SK-N-SH (cell line): ENCODE data around the gene RS1. TPM values are rescaled to one million over a fixed set of nuclear protein-coding genes. Genes with fewer than 3 reads are reported as not detected.

Experiments used
- CTCF ChIA-PET: fragments of 300-600, 350-600 bp; formaldehyde crosslinking; extraction: SDS; loops from one replicate; lab custom pipeline; 2021; lab: Yijun Ruan, JAX
- POLR2A ChIA-PET: fragments of 350-600 bp; sonication (Branson Sonifier 250); formaldehyde crosslinking; extraction: SDS; loops from one replicate; lab custom pipeline; 2020; ENCODE audit warnings: antibody characterized with exemption, inconsistent platforms; lab: Yijun Ruan, JAX
- DNase-seq: peaks from one replicate; pipeline ENCODE4 v3.0.0; 2012
- H2AFZ ChIP-seq: fragments of 200-600 bp; sonication (generic); 2 replicates; pipeline ENCODE4 v1.8.1; 2016; ENCODE audit warnings: antibody characterized with exemption, mild to moderate bottlenecking, low read depth
- H3F3A ChIP-seq: fragments of 200-600 bp; sonication (generic); replicated peaks from 2 replicates; pipeline ENCODE3; 2016; ENCODE audit warnings: antibody characterized with exemption, mild to moderate bottlenecking; ENCODE audit not compliant: insufficient read depth
- H3K27ac ChIP-seq, 2 experiments: fragments of 200-500 bp in 1 of 2; fragments of 200-600 bp in 1 of 2; sonication (Bioruptor generic) in 1 of 2; sonication (generic), shearing (Covaris generic) in 1 of 2; 2 replicates each; pipeline versions ENCODE4 v1.5.1 to v1.6.1; 2014 to 2016; ENCODE audit warnings: low read depth in 2 of 2, inconsistent platforms in 1 of 2, low read length in 1 of 2, mild to moderate bottlenecking in 1 of 2, mixed read lengths in 1 of 2
- H3K27me3 ChIP-seq: fragments of 200-600 bp; sonication (generic), shearing (Covaris generic); 2 replicates; pipeline ENCODE4 v1.6.1; 2016; ENCODE audit warnings: mixed run types; ENCODE audit not compliant: insufficient read depth
- H3K36me3 ChIP-seq, 2 experiments: fragments of 200-500 bp in 1 of 2; fragments of 200-600 bp in 1 of 2; sonication (Bioruptor generic) in 1 of 2; sonication (generic) in 1 of 2; replicated peaks in 1 of 2; 2 replicates each; pipeline versions ENCODE3 to v1.5.1; 2014 to 2016; ENCODE audit warnings: low read length in 1 of 2, mild to moderate bottlenecking in 1 of 2; ENCODE audit not compliant: insufficient read depth in 2 of 2, control insufficient read depth in 1 of 2
- H3K4me1 ChIP-seq, 2 experiments: fragments of 200-500 bp in 1 of 2; fragments of 200-600 bp in 1 of 2; sonication (Bioruptor generic) in 1 of 2; sonication (generic), shearing (Covaris generic) in 1 of 2; 2 replicates each; pipeline versions ENCODE4 v1.5.1 to v1.6.1; 2014 to 2016; ENCODE audit warnings: low read depth in 1 of 2, low read length in 1 of 2, mixed run types in 1 of 2; ENCODE audit not compliant: insufficient read depth in 2 of 2, control insufficient read depth in 1 of 2
- H3K4me2 ChIP-seq: fragments of 200-600 bp; sonication (generic), shearing (Covaris generic); 2 replicates; pipeline ENCODE4 v1.6.1; 2017; ENCODE audit warnings: mixed run types
- H3K4me3 ChIP-seq, 2 experiments: fragments of 200-500 bp in 1 of 2; fragments of 200-600 bp in 1 of 2; sonication (Bioruptor generic) in 1 of 2; sonication (generic), shearing (Covaris generic) in 1 of 2; 2 replicates each; pipeline versions ENCODE4 v1.5.1 to v1.8.1; 2014 to 2016; ENCODE audit warnings: low read depth in 2 of 2, inconsistent platforms in 1 of 2, low read length in 1 of 2, mild to moderate bottlenecking in 1 of 2, mixed read lengths in 1 of 2, moderate library complexity in 1 of 2
- H3K79me2 ChIP-seq: fragments of 200-600 bp; sonication (generic); 2 replicates; pipeline ENCODE4 v1.8.1; 2017; ENCODE audit warnings: mild to moderate bottlenecking; ENCODE audit not compliant: insufficient read depth
- H3K9ac ChIP-seq: fragments of 200-600 bp; sonication (generic); 2 replicates; pipeline ENCODE4 v1.6.1; 2017; ENCODE audit warnings: mixed run types
- H3K9me2 ChIP-seq: fragments of 200-600 bp; sonication (generic); 2 replicates; pipeline ENCODE4 v1.6.1; 2017; ENCODE audit warnings: mixed run types
- H3K9me3 ChIP-seq: fragments of 200-600 bp; sonication (generic); 2 replicates; pipeline ENCODE4 v1.6.1; 2017; ENCODE audit warnings: mixed run types, mild to moderate bottlenecking, moderate library complexity
- H4K20me1 ChIP-seq: fragments of 200-600 bp; sonication (generic); 2 replicates; pipeline ENCODE4 v1.6.1; 2017; ENCODE audit warnings: mild to moderate bottlenecking, mixed run types; ENCODE audit not compliant: insufficient read depth
- CHD2 ChIP-seq: fragments of 150-350 bp; IDR thresholded peaks from 2 replicates; pipeline ENCODE4 v1.6.1; 2018; ENCODE audit warnings: low read length; ENCODE audit not compliant: partially characterized antibody
- EP300 ChIP-seq, 2 experiments: IDR thresholded peaks; 2 replicates each; pipeline versions ENCODE4 v1.4.0 to v1.6.1; 2012; ENCODE audit warnings: borderline replicate concordance in 1 of 2, low read depth in 1 of 2, low read length in 1 of 2
- FOXJ3 ChIP-seq: sonication (generic); formaldehyde crosslinking; IDR thresholded peaks from 2 replicates; pipeline ENCODE4 v1.5.1; 2020; ENCODE audit warnings: mild to moderate bottlenecking, missing genetic modification reagents
- MEF2A ChIP-seq: IDR thresholded peaks from 2 replicates; pipeline ENCODE4 v1.4.0; 2012; ENCODE audit warnings: low read depth, borderline replicate concordance
- MXI1 ChIP-seq: IDR thresholded peaks from 2 replicates; pipeline ENCODE4 v1.6.1; 2012; ENCODE audit warnings: mild to moderate bottlenecking, low read depth, low read length, improper control_type of control experiment
- RAD21 ChIP-seq: IDR thresholded peaks from 2 replicates; pipeline ENCODE4 v1.6.1; 2012; ENCODE audit warnings: mild to moderate bottlenecking, low read length
- SIN3A ChIP-seq: IDR thresholded peaks from 2 replicates; pipeline ENCODE4 v1.6.1; 2012; ENCODE audit warnings: low read depth, mild to moderate bottlenecking, low read length, moderate library complexity, borderline replicate concordance
- SMC3 ChIP-seq: IDR thresholded peaks from 2 replicates; pipeline ENCODE4 v1.6.1; 2012; ENCODE audit warnings: low read depth, low read length, improper control_type of control experiment
- USF2 ChIP-seq: fragments of 150-350 bp; IDR thresholded peaks from 2 replicates; pipeline ENCODE4 v1.6.1; 2017; ENCODE audit warnings: antibody characterized with exemption, low read length, low read depth, borderline replicate concordance
- WGBS: methylation state at CpG from one replicate; pipeline ENCODE4 v1.1.6; 2017; ENCODE audit warnings: low lambda C conversion rate; 5-methylcytosine and 5-hydroxymethylcytosine counted together
- polyA plus RNA-seq, 3 experiments: library from polyadenylated mRNA; depleted of rRNA; stranded (reverse); fragments of >200 nt; gene quantifications; 2 replicates each; pipeline ENCODE4 v1.2.3, GENCODE V29; 2012
- TF ChIP-seq, protein P1 (sequence below): IDR thresholded peaks from 2 replicates; pipeline ENCODE4 v1.4.0; 2012; ENCODE audit warnings: low read depth
- TF ChIP-seq, protein P2 (sequence below): IDR thresholded peaks from 2 replicates; pipeline ENCODE4 v1.4.0; 2012; ENCODE audit warnings: low read depth, borderline replicate concordance

Gene RS1
- polyA plus RNA-seq, 1 of the 3 experiments (the other 2 are of a cell fraction) = not detected

- POLR2A ChIA-PET = interaction anchor here (0.7 to 2.0 kb wide), 4 partner anchors 14 to 283 kb away, joined by 4 to 11 read pairs (median 6); partner anchors contain the start of gene CDKL5
- 23% methylated on average over 8 of the region's 8 CpGs for WGBS
Measured at GRCh38 chrX:18707426-18708049, 35.6 kb upstream of the RS1 start, which contains the start of gene PPEF1. Gene PPEF1, plus strand, starts transcription at chrX:18707645. Its CDS starts 136 bp downstream, at chrX:18707781.

More at GRCh38 chrX:18707426-18708049, 35.6 kb upstream of the RS1 start, which contains the start of gene PPEF1:
- Histone ChIP-seq H2AFZ (no peak within 1 kb of the TSS), H3K4me2 (no peak within 1 kb of the TSS; the same call in 1 of the 2 replicates), H3K9me3 (no peaks in the 10 kb centered on the region), H3F3A (no peaks in the 10 kb centered on the region), H3K36me3 (no peaks in the 10 kb centered on the region), H3K4me1 (peaks cover 0 to 4% of the 10 kb centered on the region in 2 experiments; a peak in 3 of 4 replicates), H3K9ac (no peak within 1 kb of the TSS), H3K27me3 (no peaks in the 10 kb centered on the region; the same call in 1 of the 2 replicates), H3K27ac (peak within 1 kb of the TSS in 1 of 2 experiments; percentile 98; a peak in 2 of 4 replicates), H3K4me3 (peak within 1 kb of the TSS in 1 of 2 experiments; percentile 36; a peak in 2 of 4 replicates), H3K79me2 (no peaks in the 10 kb centered on the region), H3K9me2 (no peaks in the 10 kb centered on the region), H4K20me1 (no peaks in the 10 kb centered on the region)
- CTCF ChIA-PET = interaction anchor here (1.4 to 2.4 kb wide), 3 partner anchors 20 to 62 kb away, joined by 3 to 8 read pairs (median 8); no protein-coding TSS in a partner anchor
- peak; percentile 74 for DNase-seq
- TF ChIP-seq MXI1 = peak; percentile 97
- TF ChIP-seq USF2 = no peak
- TF ChIP-seq SMC3 = no peak
- TF ChIP-seq, protein P1, sequence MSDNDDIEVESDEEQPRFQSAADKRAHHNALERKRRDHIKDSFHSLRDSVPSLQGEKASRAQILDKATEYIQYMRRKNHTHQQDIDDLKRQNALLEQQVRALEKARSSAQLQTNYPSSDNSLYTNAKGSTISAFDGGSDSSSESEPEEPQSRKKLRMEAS = no peak
- TF ChIP-seq, protein P2, sequence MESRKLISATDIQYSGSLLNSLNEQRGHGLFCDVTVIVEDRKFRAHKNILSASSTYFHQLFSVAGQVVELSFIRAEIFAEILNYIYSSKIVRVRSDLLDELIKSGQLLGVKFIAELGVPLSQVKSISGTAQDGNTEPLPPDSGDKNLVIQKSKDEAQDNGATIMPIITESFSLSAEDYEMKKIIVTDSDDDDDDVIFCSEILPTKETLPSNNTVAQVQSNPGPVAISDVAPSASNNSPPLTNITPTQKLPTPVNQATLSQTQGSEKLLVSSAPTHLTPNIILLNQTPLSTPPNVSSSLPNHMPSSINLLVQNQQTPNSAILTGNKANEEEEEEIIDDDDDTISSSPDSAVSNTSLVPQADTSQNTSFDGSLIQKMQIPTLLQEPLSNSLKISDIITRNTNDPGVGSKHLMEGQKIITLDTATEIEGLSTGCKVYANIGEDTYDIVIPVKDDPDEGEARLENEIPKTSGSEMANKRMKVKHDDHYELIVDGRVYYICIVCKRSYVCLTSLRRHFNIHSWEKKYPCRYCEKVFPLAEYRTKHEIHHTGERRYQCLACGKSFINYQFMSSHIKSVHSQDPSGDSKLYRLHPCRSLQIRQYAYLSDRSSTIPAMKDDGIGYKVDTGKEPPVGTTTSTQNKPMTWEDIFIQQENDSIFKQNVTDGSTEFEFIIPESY = no peak
- TF ChIP-seq FOXJ3 (CRISPR knock-in tag) = no peak
- TF ChIP-seq SIN3A = no peak
- TF ChIP-seq EP300 (IDR thresholded peaks at IDR 0.05; ENCODE audit: borderline replicate concordance in 1 of 2, low read depth in 1 of 2, low read length in 1 of 2) = peak in 1 of 2 experiments; percentile 61; a peak in 1 of 4 replicates
- peak; percentile 27; the same call in 1 of the 2 replicates for TF ChIP-seq RAD21
- TF ChIP-seq MEF2A = no peak
- TF ChIP-seq CHD2 = peak; percentile 1
